H1 (cell line): Measurements from ENCODE around the gene ACSM3. TPM values are rescaled to one million over a fixed set of nuclear protein-coding genes. Genes with fewer than 3 reads are reported as not detected.

Experiments used
- CTCF ChIA-PET: fragments of 300-600 bp; sonication (Branson Sonifier 250); formaldehyde crosslinking; loops from one replicate; lab custom pipeline; 2021; ENCODE audit not compliant: partially characterized antibody; lab: Charles Lee
- POLR2A ChIA-PET: fragments of 300-600 bp; sonication (Branson Sonifier 250); formaldehyde crosslinking; loops from one replicate; lab custom pipeline; 2021; ENCODE audit warnings: inconsistent platforms; ENCODE audit not compliant: partially characterized antibody; lab: Charles Lee
- DNase-seq, 2 experiments: peaks; one replicate each; pipeline versions ENCODE4 v3.0.0 to v3.0.0-alpha.2; 2010 to 2022; ENCODE audit warnings: low spot score in 2 of 2, low read depth in 1 of 2, mixed read lengths in 1 of 2
- FAIRE-seq: peaks from 2 replicates; lab custom pipeline; 2011; peaks lifted over from hg19 to GRCh38; lab: Jason Lieb, UNC
- H2AFZ ChIP-seq: 2 replicates; pipeline ENCODE4 v1.8.1; 2012; ENCODE audit warnings: low read length, inconsistent platforms
- H2AK5ac ChIP-seq: 2 replicates; pipeline ENCODE4 v1.6.1; 2013; ENCODE audit warnings: low read depth, low read length
- H2BK120ac ChIP-seq: replicated peaks from 2 replicates; pipeline ENCODE3; 2013; ENCODE audit warnings: low read depth, low read length, inconsistent platforms
- H2BK12ac ChIP-seq: 2 replicates; pipeline ENCODE4 v1.6.1; 2013; ENCODE audit warnings: low read depth, low read length
- H2BK15ac ChIP-seq: 2 replicates; pipeline ENCODE4 v1.6.1; 2013; ENCODE audit warnings: low read length
- H2BK20ac ChIP-seq: 2 replicates; pipeline ENCODE4 v1.6.1; 2013; ENCODE audit warnings: low read length
- H2BK5ac ChIP-seq: 2 replicates; pipeline ENCODE4 v1.6.1; 2013; ENCODE audit warnings: low read depth, low read length
- H3K14ac ChIP-seq: 2 replicates; pipeline ENCODE4 v1.6.1; 2013; ENCODE audit warnings: inconsistent platforms; ENCODE audit not compliant: insufficient read length
- H3K18ac ChIP-seq: 2 replicates; pipeline ENCODE4 v1.6.1; 2013; ENCODE audit warnings: low read length; ENCODE audit errors: extremely low read depth
- H3K23ac ChIP-seq: 2 replicates; pipeline ENCODE4 v1.6.1; 2013; ENCODE audit warnings: inconsistent platforms; ENCODE audit not compliant: insufficient read length
- H3K23me2 ChIP-seq: 2 replicates; pipeline ENCODE4 v1.6.1; 2013; ENCODE audit warnings: low read depth, low read length
- H3K27ac ChIP-seq: 2 replicates; pipeline ENCODE4 v1.6.1; 2011; ENCODE audit warnings: low read depth, low read length, inconsistent platforms
- H3K27me3 ChIP-seq, 4 experiments: replicated peaks in 1 of 4; 1 replicate in 1 of 4; 2 replicates in 3 of 4; pipeline versions ENCODE4 v1.6.1 to v1.8.1; 2011 to 2013; ENCODE audit warnings: low read length in 3 of 4, mild to moderate bottlenecking in 3 of 4, inconsistent platforms in 2 of 4, mixed read lengths in 2 of 4, moderate library complexity in 1 of 4; ENCODE audit not compliant: control insufficient read depth in 3 of 4, insufficient read depth in 3 of 4; ENCODE audit errors: extremely low read depth in 1 of 4
- H3K36me3 ChIP-seq, 4 experiments: 2 replicates each; pipeline versions ENCODE4 v1.6.1 to v1.8.1; 2011 to 2013; ENCODE audit warnings: mild to moderate bottlenecking in 4 of 4, low read length in 3 of 4, moderate library complexity in 2 of 4, control low read depth in 1 of 4, inconsistent platforms in 1 of 4; ENCODE audit not compliant: insufficient read depth in 4 of 4, control insufficient read depth in 2 of 4
- H3K4ac ChIP-seq: replicated peaks from 2 replicates; pipeline ENCODE3; 2013; ENCODE audit warnings: low read length, low read depth, mixed read lengths, inconsistent platforms; ENCODE audit not compliant: insufficient read length
- H3K4me1 ChIP-seq, 4 experiments: replicated peaks in 1 of 4; 1 replicate in 1 of 4; 2 replicates in 3 of 4; pipeline versions ENCODE4 v1.6.1 to v1.8.1; 2011 to 2013; ENCODE audit warnings: low read length in 3 of 4, inconsistent platforms in 2 of 4, mixed read lengths in 1 of 4; ENCODE audit not compliant: insufficient read depth in 4 of 4, control insufficient read depth in 3 of 4
- H3K4me2 ChIP-seq, 2 experiments: 2 replicates each; pipeline versions ENCODE4 v1.6.1 to v1.8.1; 2011 to 2013; ENCODE audit warnings: low read depth in 2 of 2, low read length in 2 of 2, control low read depth in 1 of 2, inconsistent platforms in 1 of 2, mild to moderate bottlenecking in 1 of 2; ENCODE audit not compliant: insufficient read depth in 1 of 2
- H3K4me3 ChIP-seq, 4 experiments: fragments of 200-600, 300-600 bp in 1 of 4; sonication (generic), shearing (Covaris generic), sonication (Bioruptor Twin) in 1 of 4; 2 replicates each; pipeline versions ENCODE4 v1.5.1 to v1.8.1; 2011 to 2016; ENCODE audit warnings: low read length in 4 of 4, low read depth in 3 of 4, control low read depth in 2 of 4, inconsistent platforms in 2 of 4, mild to moderate bottlenecking in 2 of 4, mixed read lengths in 1 of 4, moderate library complexity in 1 of 4; ENCODE audit not compliant: insufficient read depth in 2 of 4; ENCODE audit errors: extremely low read depth in 1 of 4
- H3K56ac ChIP-seq: replicated peaks from 2 replicates; pipeline ENCODE3; 2013; ENCODE audit warnings: low read depth, mild to moderate bottlenecking, mixed read lengths, low read length, inconsistent platforms; ENCODE audit not compliant: insufficient read length
- H3K79me1 ChIP-seq: 2 replicates; pipeline ENCODE4 v1.6.1; 2013; ENCODE audit warnings: low read depth, low read length, control low read depth
- H3K79me2 ChIP-seq, 2 experiments: 2 replicates each; pipeline versions ENCODE4 v1.6.1 to v1.8.1; 2012 to 2013; ENCODE audit warnings: low read length in 2 of 2, mild to moderate bottlenecking in 2 of 2, inconsistent platforms in 1 of 2; ENCODE audit not compliant: insufficient read depth in 2 of 2, control insufficient read depth in 1 of 2
- H3K9ac ChIP-seq, 4 experiments: replicated peaks in 1 of 4; 1 replicate in 1 of 4; 2 replicates in 3 of 4; pipeline versions ENCODE4 v1.6.1 to v1.8.1; 2011 to 2013; ENCODE audit warnings: low read depth in 3 of 4, low read length in 3 of 4, control low read depth in 2 of 4, mild to moderate bottlenecking in 2 of 4, moderate library complexity in 2 of 4, inconsistent platforms in 1 of 4; ENCODE audit errors: extremely low read depth in 1 of 4
- H3K9me3 ChIP-seq, 2 experiments: 2 replicates each; pipeline versions ENCODE4 v1.6.1 to v1.8.1; 2012 to 2013; ENCODE audit warnings: mild to moderate bottlenecking in 2 of 2, moderate library complexity in 2 of 2, control low read depth in 1 of 2, inconsistent platforms in 1 of 2, low read depth in 1 of 2, low read length in 1 of 2, mixed read lengths in 1 of 2; ENCODE audit not compliant: insufficient read depth in 2 of 2
- H4K20me1 ChIP-seq, 2 experiments: replicated peaks in 1 of 2; 2 replicates each; pipeline versions ENCODE3 to v1.8.1; 2011 to 2013; ENCODE audit warnings: inconsistent platforms in 2 of 2, low read length in 2 of 2, mild to moderate bottlenecking in 1 of 2; ENCODE audit not compliant: insufficient read depth in 2 of 2, control insufficient read depth in 1 of 2
- H4K5ac ChIP-seq: 2 replicates; pipeline ENCODE4 v1.6.1; 2013; ENCODE audit warnings: low read length, low read depth, mixed read lengths, inconsistent platforms; ENCODE audit not compliant: insufficient read length
- H4K8ac ChIP-seq: 2 replicates; pipeline ENCODE4 v1.8.0; 2013; ENCODE audit warnings: mild to moderate bottlenecking, moderate library complexity, low read length, inconsistent platforms; ENCODE audit not compliant: insufficient read depth; ENCODE audit errors: extremely low read depth
- H4K91ac ChIP-seq: replicated peaks from 2 replicates; pipeline ENCODE3; 2013; ENCODE audit warnings: low read length, mixed read lengths, inconsistent platforms; ENCODE audit not compliant: insufficient read length
- BACH1 ChIP-seq: IDR thresholded peaks from 2 replicates; pipeline ENCODE4 v1.6.1; 2012; ENCODE audit warnings: low read length, improper control_type of control experiment
- CBX5 ChIP-seq: fragments of 300-800, 300-1000 bp; sonication (generic); IDR thresholded peaks from 2 replicates; pipeline ENCODE4 v1.7.1; 2016; ENCODE audit warnings: antibody characterized with exemption, low read length, low read depth
- CEBPB ChIP-seq: IDR thresholded peaks from 2 replicates; pipeline ENCODE4 v1.6.1; 2012; ENCODE audit warnings: low read depth, low read length
- NANOG ChIP-seq: IDR thresholded peaks from 2 replicates; pipeline ENCODE4 v1.6.1; 2011; ENCODE audit warnings: low read length, low read depth, mild to moderate bottlenecking, inconsistent platforms; ENCODE audit not compliant: insufficient read depth, poor library complexity, severe bottlenecking
- NRF1 ChIP-seq: IDR thresholded peaks from 2 replicates; pipeline ENCODE4 v1.6.1; 2011; ENCODE audit warnings: mild to moderate bottlenecking, low read depth, low read length, improper control_type of control experiment
- POLR2A ChIP-seq, 2 experiments: IDR thresholded peaks; 1 replicate in 1 of 2; 2 replicates in 1 of 2; pipeline ENCODE4 v1.6.1; 2011; ENCODE audit warnings: low read depth in 2 of 2, low read length in 2 of 2, mild to moderate bottlenecking in 2 of 2; ENCODE audit errors: control extremely low read depth in 1 of 2
- RXRA ChIP-seq: IDR thresholded peaks from 2 replicates; pipeline ENCODE4 v1.6.1; 2011; ENCODE audit warnings: low read depth, mild to moderate bottlenecking, low read length, moderate library complexity; ENCODE audit not compliant: insufficient read depth
- SIN3A ChIP-seq, 2 experiments: IDR thresholded peaks in 1 of 2; conservative IDR thresholded peaks in 1 of 2; 2 replicates each; pipeline ENCODE4 v1.6.1; 2011 to 2012; ENCODE audit warnings: low read length in 2 of 2, improper control_type of control experiment in 1 of 2, low read depth in 1 of 2, mild to moderate bottlenecking in 1 of 2
- SIX5 ChIP-seq: IDR thresholded peaks from 2 replicates; pipeline ENCODE4 v1.6.1; 2011; ENCODE audit warnings: mild to moderate bottlenecking, low read depth, low read length
- SP2 ChIP-seq: IDR thresholded peaks from 2 replicates; pipeline ENCODE4 v1.6.1; 2012; ENCODE audit warnings: mild to moderate bottlenecking, low read length, inconsistent platforms
- TAF1 ChIP-seq: IDR thresholded peaks from 2 replicates; pipeline ENCODE4 v1.6.1; 2011; ENCODE audit warnings: mild to moderate bottlenecking, low read depth, low read length
- YY1 ChIP-seq: IDR thresholded peaks from 2 replicates; pipeline ENCODE4 v1.6.1; 2011; ENCODE audit warnings: low read depth, mild to moderate bottlenecking, low read length
- WGBS, 2 experiments: shearing (Covaris generic) in 1 of 2; methylation state at CpG; one replicate each; pipeline versions ENCODE4 v1.1.6 to v1.1.7; 2013 to 2015; ENCODE audit warnings: low lambda C conversion rate in 2 of 2, mixed read lengths in 2 of 2, inconsistent platforms in 1 of 2, low coverage in 1 of 2, missing lambda C conversion rate in 1 of 2; ENCODE audit not compliant: insufficient replicate concordance in 2 of 2, insufficient coverage in 1 of 2, insufficient read length in 1 of 2; ENCODE audit errors: extremely low coverage in 1 of 2, missing lambda C conversion rate in 1 of 2; 5-methylcytosine and 5-hydroxymethylcytosine counted together
- polyA plus RNA-seq, 7 experiments: library from polyadenylated mRNA; depleted of rRNA in 3 of 7; stranded (reverse) in 5 of 7; unstranded in 2 of 7; fragments of >200 nt in 5 of 7; fragments of 200-250 nt in 2 of 7; gene quantifications; 1 replicate in 5 of 7; 2 replicates in 1 of 7; 4 replicates in 1 of 7; pipeline versions ENCODE4 v1.2.1 to v1.2.3, GENCODE V29; 2011 to 2013; ENCODE audit warnings: missing spikeins in 2 of 7, mixed read lengths in 2 of 7
- total RNA-seq: library from RNA; stranded (reverse); fragmentation: NEBNext Ultra II Directional; extraction: Animal tissue kit (Norgen Biotek cat#: 25700); gene quantifications from 2 replicates; pipeline ENCODE4 v1.2.1, GENCODE V29; 2021
- TF ChIP-seq, protein P1 (sequence below): IDR thresholded peaks from 2 replicates; pipeline ENCODE4 v1.6.1; 2011; ENCODE audit warnings: low read length, improper control_type of control experiment
- TF ChIP-seq, protein P2 (sequence below): IDR thresholded peaks from 2 replicates; pipeline ENCODE4 v1.6.1; 2012; ENCODE audit warnings: inconsistent platforms

ACSM3 gene
- total and polyA plus RNA-seq, 2 of the 8 experiments (the other 6 are each of a cell fraction or from before 2014, with no cell fraction given): 5.7 to 6.2 TPM

DNA sequence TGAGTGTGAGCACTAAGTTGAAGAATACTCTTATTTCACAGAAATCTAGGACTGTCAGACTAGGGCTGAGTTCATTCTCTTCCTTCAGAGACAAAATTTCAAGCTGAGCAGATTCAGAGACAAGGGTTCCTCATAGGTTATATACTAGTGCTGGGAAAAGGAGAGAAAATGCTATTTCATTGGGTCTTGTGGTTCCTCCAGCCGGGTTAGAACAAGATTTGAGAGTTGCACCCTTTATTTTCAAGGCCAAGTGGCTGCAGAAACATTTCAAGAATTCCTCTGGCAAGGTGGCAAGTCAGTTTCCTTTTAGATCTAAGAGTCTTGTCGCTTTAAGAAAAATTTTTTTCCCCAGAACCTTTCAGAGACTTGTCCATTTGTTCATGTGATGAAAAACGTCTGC, 29.0 kb upstream of the ACSM3 start:
- H3K14ac ChIP-seq: no peak overlapping the region
- peaks cover 0 to 1% (median 0%) of the 10 kb centered on the region in 4 experiments; a peak in 1 of 7 replicates for H3K27me3 ChIP-seq
- no peak overlapping the region for H3K9ac ChIP-seq
- H3K36me3 ChIP-seq: peaks cover 12 to 41% (median 25%) of the 10 kb centered on the region in 4 experiments; a peak in 7 of 8 replicates
- no peak overlapping the region for H3K23ac ChIP-seq
- H2AK5ac ChIP-seq: no peak overlapping the region
- no peak for DNase-seq
- H3K27ac ChIP-seq: no peak overlapping the region
- no peak for FAIRE-seq
- H4K5ac ChIP-seq: no peak overlapping the region
- H3K4me2 ChIP-seq: no peak overlapping the region
- H2AFZ ChIP-seq: no peak overlapping the region
- H2BK20ac ChIP-seq: no peak overlapping the region
- H2BK5ac ChIP-seq: no peak overlapping the region
- H3K23me2 ChIP-seq: no peaks in the 10 kb centered on the region
- no peak overlapping the region for H2BK120ac ChIP-seq
- ChIA-PET POLR2A (no interaction called here), CTCF (no interaction called here)
- no peak overlapping the region for H3K4me3 ChIP-seq
- H3K79me1 ChIP-seq: no peaks in the 10 kb centered on the region; the same call in 1 of the 2 replicates
- no peak overlapping the region for H3K18ac ChIP-seq
- no peak overlapping the region for H4K91ac ChIP-seq
- peaks cover 0 to 4% of the 10 kb centered on the region in 2 experiments for H4K20me1 ChIP-seq
- H3K79me2 ChIP-seq: peaks cover 0 to 15% of the 10 kb centered on the region in 2 experiments; a peak in 3 of 4 replicates
- H3K9me3 ChIP-seq: no peaks in the 10 kb centered on the region
- no peak overlapping the region for H2BK12ac ChIP-seq
- no peak overlapping the region for H3K56ac ChIP-seq
- H3K4ac ChIP-seq: no peak overlapping the region
- no peaks in the 10 kb centered on the region for H3K4me1 ChIP-seq
- H4K8ac ChIP-seq: no peak overlapping the region
- 83% methylated on average over 3 of the region's 3 CpGs; no CpG with 5 or more reads in 1 of the 2 experiments for WGBS, 2 experiments
- no peak overlapping the region for H2BK15ac ChIP-seq
- no peak for TF ChIP-seq CEBPB
- no peak for TF ChIP-seq YY1
- no peak for TF ChIP-seq TAF1
- no peak for TF ChIP-seq SIX5
- TF ChIP-seq SP2: no peak
- no peak for TF ChIP-seq RXRA
- no peak for TF ChIP-seq BACH1
- TF ChIP-seq, protein P1, sequence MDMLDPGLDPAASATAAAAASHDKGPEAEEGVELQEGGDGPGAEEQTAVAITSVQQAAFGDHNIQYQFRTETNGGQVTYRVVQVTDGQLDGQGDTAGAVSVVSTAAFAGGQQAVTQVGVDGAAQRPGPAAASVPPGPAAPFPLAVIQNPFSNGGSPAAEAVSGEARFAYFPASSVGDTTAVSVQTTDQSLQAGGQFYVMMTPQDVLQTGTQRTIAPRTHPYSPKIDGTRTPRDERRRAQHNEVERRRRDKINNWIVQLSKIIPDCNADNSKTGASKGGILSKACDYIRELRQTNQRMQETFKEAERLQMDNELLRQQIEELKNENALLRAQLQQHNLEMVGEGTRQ: no peak
- TF ChIP-seq SIN3A (conservative IDR thresholded peaks at IDR 0.05 in 1 of 2, IDR thresholded peaks at IDR 0.05 in 1 of 2; ENCODE audit: low read depth in 1 of 2, low read length in 2 of 2): no peak
- TF ChIP-seq NRF1: no peak
- no peak for TF ChIP-seq CBX5
- TF ChIP-seq NANOG: no peak
- TF ChIP-seq, protein P2, sequence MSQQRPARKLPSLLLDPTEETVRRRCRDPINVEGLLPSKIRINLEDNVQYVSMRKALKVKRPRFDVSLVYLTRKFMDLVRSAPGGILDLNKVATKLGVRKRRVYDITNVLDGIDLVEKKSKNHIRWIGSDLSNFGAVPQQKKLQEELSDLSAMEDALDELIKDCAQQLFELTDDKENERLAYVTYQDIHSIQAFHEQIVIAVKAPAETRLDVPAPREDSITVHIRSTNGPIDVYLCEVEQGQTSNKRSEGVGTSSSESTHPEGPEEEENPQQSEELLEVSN: no peak
- TF ChIP-seq POLR2A (IDR thresholded peaks at IDR 0.05; ENCODE audit: control extremely low read depth in 1 of 2, low read depth in 2 of 2, low read length in 2 of 2): no peak
